GM19455 (cell line): Measurements from ENCODE around the gene DENND2D.

Source experiments
- ATAC-seq: cut with Tn5 transposase; IDR thresholded peaks from one replicate; pipeline ENCODE4 v1.9.1; 2021; ENCODE audit not compliant: unreplicated experiment

DENND2D gene

GRCh38 chr1:111141245-111142220 is 58.9 kb downstream of the DENND2D start:
- ATAC-seq = no peak

GRCh38 chr1:111140680-111140967 is 59.8 kb downstream of the DENND2D start:
- no peak for ATAC-seq

- ATAC-seq = peak; percentile 65
These were observed 60.3 kb downstream of the DENND2D start, which contains the start of the genes CEPT1 and DRAM2 for GRCh38 chr1:111139956-111140679. Gene CEPT1, plus strand, starts transcription at chr1:111140223. Its CDS starts 7,492 bp downstream, at chr1:111147715. Gene DRAM2, minus strand, starts transcription at chr1:111140093. Its CDS starts 8,539 bp downstream, at chr1:111131554.

- ATAC-seq = peak; percentile 19
These were observed 61.0 kb downstream of the DENND2D start for GRCh38 chr1:111139324-111139955.
